GM12801 (cell line): ENCODE data around the gene OPCML.

Experiments used
- TF ChIP-seq, protein P1 (sequence below): IDR thresholded peaks from one replicate; pipeline ENCODE4 v1.5.1; 2011; ENCODE audit warnings: control low read depth; ENCODE audit not compliant: insufficient read length; ENCODE audit errors: extremely low read depth

The OPCML gene

DNA sequence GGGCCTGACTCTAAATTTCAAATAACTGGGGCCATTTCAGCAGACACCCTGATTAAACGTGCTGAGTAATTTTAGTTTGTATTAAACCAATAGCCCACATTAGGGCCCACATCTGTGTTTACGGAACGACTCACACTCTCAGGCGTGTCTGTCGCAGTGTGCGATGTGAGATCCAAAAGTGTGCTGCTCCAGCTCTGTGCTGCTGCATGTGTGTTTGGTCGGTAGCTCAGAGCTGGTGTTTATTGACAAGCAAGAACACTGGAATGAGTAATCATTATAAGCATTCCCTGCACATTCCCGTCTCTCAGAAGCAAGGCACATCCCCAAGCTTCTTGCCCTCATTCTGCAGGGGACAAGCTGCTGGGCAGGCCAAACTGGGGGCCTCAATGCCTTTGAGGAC is 7.8 kb downstream of the OPCML start:
- TF ChIP-seq, protein P1, sequence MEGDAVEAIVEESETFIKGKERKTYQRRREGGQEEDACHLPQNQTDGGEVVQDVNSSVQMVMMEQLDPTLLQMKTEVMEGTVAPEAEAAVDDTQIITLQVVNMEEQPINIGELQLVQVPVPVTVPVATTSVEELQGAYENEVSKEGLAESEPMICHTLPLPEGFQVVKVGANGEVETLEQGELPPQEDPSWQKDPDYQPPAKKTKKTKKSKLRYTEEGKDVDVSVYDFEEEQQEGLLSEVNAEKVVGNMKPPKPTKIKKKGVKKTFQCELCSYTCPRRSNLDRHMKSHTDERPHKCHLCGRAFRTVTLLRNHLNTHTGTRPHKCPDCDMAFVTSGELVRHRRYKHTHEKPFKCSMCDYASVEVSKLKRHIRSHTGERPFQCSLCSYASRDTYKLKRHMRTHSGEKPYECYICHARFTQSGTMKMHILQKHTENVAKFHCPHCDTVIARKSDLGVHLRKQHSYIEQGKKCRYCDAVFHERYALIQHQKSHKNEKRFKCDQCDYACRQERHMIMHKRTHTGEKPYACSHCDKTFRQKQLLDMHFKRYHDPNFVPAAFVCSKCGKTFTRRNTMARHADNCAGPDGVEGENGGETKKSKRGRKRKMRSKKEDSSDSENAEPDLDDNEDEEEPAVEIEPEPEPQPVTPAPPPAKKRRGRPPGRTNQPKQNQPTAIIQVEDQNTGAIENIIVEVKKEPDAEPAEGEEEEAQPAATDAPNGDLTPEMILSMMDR = no peak

DNA sequence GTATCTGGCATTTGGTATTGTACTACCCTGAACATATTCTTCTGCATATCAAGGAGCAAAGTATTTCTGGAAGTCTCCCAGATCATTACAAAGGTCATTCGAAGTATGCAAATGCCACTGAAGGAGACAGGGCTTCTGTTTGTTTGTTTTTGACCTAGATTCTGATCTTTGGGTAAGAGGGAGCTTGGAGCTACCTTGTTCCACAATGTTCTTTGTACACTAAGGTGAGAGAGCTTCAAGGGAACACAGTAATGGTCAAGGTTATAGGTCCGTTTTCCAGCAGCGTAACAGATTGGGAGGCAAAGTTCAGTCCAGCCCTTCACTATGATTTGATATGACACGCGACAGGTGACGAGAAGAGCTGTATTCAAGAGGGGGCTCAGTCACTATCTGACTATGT is 10.0 kb downstream of the OPCML start:
- TF ChIP-seq, protein P1 = no peak

DNA sequence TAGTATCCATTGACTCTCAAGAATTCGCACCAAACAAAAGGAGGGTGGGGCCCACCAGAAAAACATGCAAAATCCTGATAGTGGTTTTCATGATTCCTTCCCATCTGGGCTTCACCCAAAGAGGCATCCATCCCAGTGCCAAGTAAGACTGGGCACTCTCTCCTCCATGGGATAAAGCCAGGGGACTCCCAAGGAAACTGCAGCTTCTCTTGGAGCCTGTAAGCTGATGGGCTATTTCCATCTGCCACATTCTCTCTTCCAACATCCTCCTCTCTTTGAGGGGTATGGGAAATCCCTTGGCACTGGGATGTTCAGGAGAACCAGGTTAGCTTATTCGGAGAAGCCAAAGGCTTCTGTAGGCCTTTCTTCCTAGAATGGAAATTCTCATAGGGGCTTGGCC is 10.8 kb downstream of the OPCML start:
- TF ChIP-seq, protein P1 = no peak

DNA sequence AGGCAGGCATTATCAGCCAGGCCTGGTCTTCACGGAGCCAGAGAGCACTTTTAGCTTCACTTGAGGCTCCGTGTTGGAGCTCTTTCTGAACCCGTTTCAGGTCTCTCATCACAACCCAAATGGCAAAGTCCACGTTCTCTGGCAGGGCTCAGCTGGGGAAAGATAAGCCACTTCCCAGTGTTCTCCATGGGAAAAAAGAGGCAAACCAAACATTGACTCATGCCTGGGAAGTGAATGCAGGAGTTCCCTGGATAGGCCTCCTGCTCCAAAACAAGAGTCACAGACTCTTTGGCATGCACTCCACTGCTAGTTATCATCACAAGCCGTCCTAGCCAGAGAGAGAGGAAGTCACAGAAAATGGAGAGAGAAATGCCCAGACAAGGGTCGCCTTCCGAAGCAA is 11.6 kb downstream of the OPCML start:
- TF ChIP-seq, protein P1 = no peak

DNA sequence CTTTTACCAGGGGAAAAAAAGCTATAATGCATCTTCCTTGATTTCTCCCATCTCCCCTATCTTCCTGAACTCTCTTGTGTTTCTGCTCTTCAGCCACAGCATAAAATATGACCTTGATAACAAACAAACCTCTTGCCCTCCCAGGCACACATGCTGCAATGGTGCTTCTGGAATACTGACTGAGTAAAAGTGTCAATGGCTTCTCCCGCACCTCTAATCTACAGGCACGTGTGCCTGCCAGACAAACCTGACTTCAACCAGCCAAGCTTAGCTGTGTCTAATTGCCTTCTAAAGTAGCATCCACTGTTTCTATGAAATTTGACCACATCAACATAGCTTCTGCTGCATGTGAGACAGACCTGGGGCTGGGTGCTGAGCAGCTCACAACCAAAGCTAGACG is 12.7 kb downstream of the OPCML start:
- TF ChIP-seq, protein P1 = no peak

DNA sequence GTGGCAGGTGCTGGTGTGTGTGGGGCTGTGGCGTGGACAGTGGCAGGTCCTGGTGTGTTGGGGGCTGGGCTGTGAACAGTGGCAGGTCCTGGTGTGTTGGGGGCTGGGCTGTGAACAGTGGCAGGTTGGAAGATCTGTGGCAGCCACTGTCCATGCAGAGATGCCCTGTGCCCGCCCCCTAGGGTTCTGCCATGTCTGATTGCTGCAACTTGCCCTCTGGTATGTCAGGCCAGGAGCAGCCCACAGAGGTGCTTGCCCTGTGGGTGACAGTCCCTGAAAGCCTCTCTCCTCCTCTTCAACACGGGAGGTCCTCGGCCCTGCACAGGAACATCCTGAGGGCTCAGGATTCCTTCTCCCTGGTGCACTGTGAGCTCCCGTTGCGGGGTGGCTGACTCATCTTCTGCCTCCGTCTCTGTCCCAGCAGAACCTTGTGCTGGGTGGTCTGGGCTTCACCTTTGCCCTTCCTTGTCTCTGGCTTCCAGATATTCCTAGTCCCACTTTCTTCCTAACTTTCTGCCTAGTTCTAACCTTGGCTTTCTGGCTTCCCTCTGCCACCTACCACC is 13.5 kb downstream of the OPCML start:
- TF ChIP-seq, protein P1 = no peak

DNA sequence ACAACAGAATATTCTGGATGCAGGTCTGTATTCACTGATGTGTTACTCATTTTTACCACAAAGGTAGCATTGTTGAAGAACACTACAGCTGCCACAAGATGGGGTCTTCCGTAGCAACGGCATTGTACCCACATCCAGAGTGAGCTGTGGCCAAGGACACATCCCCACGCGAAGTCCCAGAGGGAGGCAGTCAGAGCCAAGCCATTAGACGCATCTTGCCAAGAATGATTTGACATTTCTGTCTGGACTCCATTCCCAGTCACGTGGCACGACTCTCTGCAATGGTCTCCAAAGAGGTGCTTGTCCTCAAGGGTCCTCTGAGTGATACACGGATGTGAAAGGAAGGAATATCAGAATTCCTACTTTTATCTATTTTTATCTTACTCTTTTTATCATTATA is 15.5 kb downstream of the OPCML start:
- TF ChIP-seq, protein P1 = no peak
